K562 (cell line): ENCODE results near the gene ZNF260. TPM values are rescaled to one million over a fixed set of nuclear protein-coding genes. Genes with fewer than 3 reads are reported as not detected.

Source experiments
- CTBP1 ChIP-seq: fragments of 450-650 bp; IDR thresholded peaks from 2 replicates; pipeline ENCODE4 v1.6.1; 2016; ENCODE audit warnings: borderline replicate concordance
- FOXJ2 ChIP-seq: fragments of 200-800 bp; sonication (Bioruptor generic); IDR thresholded peaks from 2 replicates; pipeline ENCODE4 v1.6.1; 2016; ENCODE audit warnings: missing genetic modification characterization, missing compliant biosample characterization
- HLTF ChIP-seq: fragments of 450-650 bp; IDR thresholded peaks from 2 replicates; pipeline ENCODE4 v1.6.1; 2016
- JUND ChIP-seq, 2 experiments: IDR thresholded peaks; 2 replicates in 1 of 2; 3 replicates in 1 of 2; pipeline ENCODE4 v1.6.1; 2011; ENCODE audit warnings: borderline replicate concordance in 2 of 2, low read depth in 2 of 2, low read length in 2 of 2, improper control_type of control experiment in 1 of 2, missing biosample characterization in 1 of 2, missing genetic modification characterization in 1 of 2, missing genetic modification reagents in 1 of 2
- KDM5B ChIP-seq: fragments of 200-600 bp; sonication (generic); IDR thresholded peaks from 2 replicates; pipeline ENCODE4 v1.6.1; 2012; ENCODE audit warnings: low read depth, mild to moderate bottlenecking, moderate library complexity, low read length, control low read depth, inconsistent platforms; ENCODE audit not compliant: insufficient replicate concordance
- MEIS2 ChIP-seq: fragments of 450-650 bp; IDR thresholded peaks from 2 replicates; pipeline ENCODE4 v1.6.1; 2014; ENCODE audit warnings: mild to moderate bottlenecking; ENCODE audit not compliant: partially characterized antibody
- MTA3 ChIP-seq: fragments of 450-650 bp; formaldehyde crosslinking; IDR thresholded peaks from 2 replicates; pipeline ENCODE4 v1.6.1; 2017; ENCODE audit warnings: mild to moderate bottlenecking, borderline replicate concordance
- RBM14 ChIP-seq: fragments of 200-400 bp; formaldehyde crosslinking; IDR thresholded peaks from 2 replicates; pipeline ENCODE4 v1.6.1; 2018; ENCODE audit warnings: low read depth, mild to moderate bottlenecking, low read length, moderate library complexity, borderline replicate concordance; ENCODE audit not compliant: insufficient read depth
- RBM25 ChIP-seq: fragments of 200-400 bp; formaldehyde crosslinking; IDR thresholded peaks from 2 replicates; pipeline ENCODE4 v1.6.1; 2018; ENCODE audit warnings: low read length, low read depth, moderate library complexity; ENCODE audit not compliant: severe bottlenecking
- SMARCA5 ChIP-seq: fragments of 450-650 bp; IDR thresholded peaks from 2 replicates; pipeline ENCODE4 v1.6.1; 2016
- SMARCE1 ChIP-seq: fragments of 450-650 bp; IDR thresholded peaks from 2 replicates; pipeline ENCODE4 v1.7.1; 2016; ENCODE audit warnings: mild to moderate bottlenecking
- YY1 ChIP-seq, 3 experiments: IDR thresholded peaks; 2 replicates each; pipeline ENCODE4 v1.6.1; 2011; ENCODE audit warnings: low read length in 2 of 3, mild to moderate bottlenecking in 2 of 3, moderate library complexity in 2 of 3, borderline replicate concordance in 1 of 3, control low read depth in 1 of 3, low read depth in 1 of 3; ENCODE audit not compliant: insufficient read depth in 3 of 3, insufficient replicate concordance in 2 of 3, control insufficient read depth in 1 of 3, insufficient read length in 1 of 3; ENCODE audit errors: extremely low read depth in 1 of 3
- ZNF140 ChIP-seq: fragments of 250-450 bp; sonication (Bioruptor Pico); IDR thresholded peaks from 2 replicates; pipeline ENCODE4 v1.8.0; 2021; ENCODE audit warnings: moderate library complexity, mild to moderate bottlenecking, inconsistent platforms
- ZNF699 ChIP-seq: fragments of 250-450 bp; sonication (Bioruptor Pico); IDR thresholded peaks from 2 replicates; pipeline ENCODE4 v1.8.0; 2021; ENCODE audit warnings: mild to moderate bottlenecking, moderate library complexity; ENCODE audit not compliant: insufficient replicate concordance
- polyA plus RNA-seq, 8 experiments: library from polyadenylated mRNA; depleted of rRNA in 4 of 8; stranded (reverse) in 5 of 8; unstranded in 3 of 8; fragments of >200 nt; fragmentation: Nextera tagmentation in 2 of 8; fragmentation: Illumina TruSeq in 1 of 8; extraction: Ambion mirVana in 2 of 8; extraction: Trizol in 1 of 8; gene quantifications; 2 replicates each; pipeline versions ENCODE4 v1.2.1 to v1.2.3, GENCODE V29; 2011 to 2014; ENCODE audit warnings: inconsistent platforms in 1 of 8, missing spikeins in 1 of 8
- total RNA-seq, 7 experiments: library from RNA; depleted of rRNA in 6 of 7; stranded (reverse); fragments of >200 nt in 6 of 7; fragmentation: Illumina TruSeq in 2 of 7; extraction: Trizol in 2 of 7; gene quantifications; 2 replicates each; pipeline versions ENCODE4 v1.2.1 to v1.2.3, GENCODE V29; 2011 to 2021; ENCODE audit warnings: low replicate concordance in 1 of 7
- TF ChIP-seq, protein P1 (sequence below): fragments of 200-600 bp; sonication (generic); IDR thresholded peaks from one replicate; pipeline ENCODE4 v1.6.1; 2012; ENCODE audit warnings: mild to moderate bottlenecking, low read depth, low read length, inconsistent platforms

ZNF260 gene
- total and polyA plus RNA-seq, 9 of the 15 experiments (the other 6 are each of a cell fraction or from before 2014, with no cell fraction given) = 2.6 to 16.6 (median 5.8) TPM

DNA sequence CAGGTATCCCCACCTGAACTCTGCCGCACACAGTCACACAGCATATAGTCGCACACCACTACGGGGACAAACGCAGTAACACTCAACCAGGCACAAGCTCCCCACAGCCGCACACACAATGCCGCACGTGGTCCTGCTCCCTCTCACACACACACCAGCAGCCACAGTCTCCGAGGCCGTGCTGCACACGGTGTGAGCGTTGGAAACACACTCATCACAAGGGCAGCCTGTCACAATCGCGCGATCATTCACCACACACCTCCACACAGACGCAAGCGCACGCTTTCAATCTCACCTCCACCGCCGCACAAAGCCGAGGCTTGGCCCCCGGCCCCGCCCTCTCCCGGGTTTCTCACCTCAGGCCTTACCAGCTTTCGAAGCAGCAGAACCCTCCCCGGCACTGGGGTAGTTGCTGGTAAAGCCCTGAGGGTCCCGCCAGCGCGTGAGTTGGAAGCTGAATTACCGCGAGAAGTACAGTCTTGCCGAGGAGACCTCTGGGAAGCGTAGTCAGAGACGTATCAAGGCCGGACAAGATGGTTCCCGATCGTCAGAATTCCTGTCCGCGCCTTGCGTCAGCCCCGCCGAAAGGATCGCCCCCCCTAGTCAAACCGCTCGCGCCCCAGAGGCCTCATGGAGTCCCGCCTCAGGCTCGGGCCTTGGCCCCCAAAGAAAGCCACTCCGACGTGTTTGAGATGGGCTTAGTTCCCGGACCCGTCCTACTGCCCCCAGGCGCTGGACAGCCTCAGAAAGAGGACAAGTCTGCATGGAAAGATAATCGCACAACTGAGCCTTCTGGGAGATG is 38.8 kb downstream of the ZNF260 start, which contains the start of gene ZNF566 (continued):
- TF ChIP-seq YY1 (IDR thresholded peaks at IDR 0.05; ENCODE audit: borderline replicate concordance in 1 of 3, control insufficient read depth in 1 of 3, extremely low read depth in 1 of 3, insufficient read depth in 3 of 3, insufficient read length in 1 of 3, insufficient replicate concordance in 2 of 3, low read depth in 1 of 3, low read length in 2 of 3) (peak in 2 of 3 experiments; percentile 76 to 91), MTA3 (peak; percentile 43; the same call in 1 of the 2 replicates), SMARCA5 (peak; percentile 66; the same call in 1 of the 2 replicates), ZNF140 (CRISPR knock-in tag) (no peak), RBM25 (no peak), FOXJ2 (tag) (0 out of 2 replicates have a peak, but pooled peaks have one; percentile 7), RBM14 (no peak), HLTF (peak; percentile 87; the same call in 1 of the 2 replicates), JUND (IDR thresholded peaks at IDR 0.05; ENCODE audit: borderline replicate concordance, low read depth, low read length) (peak; percentile 42; the same call in 1 of the 2 replicates), JUND (tag; IDR thresholded peaks at IDR 0.05; ENCODE audit: borderline replicate concordance, low read depth, low read length) (peak; percentile 45; the same call in 1 of the 3 replicates), MEIS2 (peak; percentile 10), SMARCE1 (peak; percentile 55), ZNF699 (CRISPR knock-in tag) (no peak), KDM5B (peak; percentile 74), CTBP1 (peak; percentile 59; the same call in 1 of the 2 replicates)
- TF ChIP-seq, protein P1, sequence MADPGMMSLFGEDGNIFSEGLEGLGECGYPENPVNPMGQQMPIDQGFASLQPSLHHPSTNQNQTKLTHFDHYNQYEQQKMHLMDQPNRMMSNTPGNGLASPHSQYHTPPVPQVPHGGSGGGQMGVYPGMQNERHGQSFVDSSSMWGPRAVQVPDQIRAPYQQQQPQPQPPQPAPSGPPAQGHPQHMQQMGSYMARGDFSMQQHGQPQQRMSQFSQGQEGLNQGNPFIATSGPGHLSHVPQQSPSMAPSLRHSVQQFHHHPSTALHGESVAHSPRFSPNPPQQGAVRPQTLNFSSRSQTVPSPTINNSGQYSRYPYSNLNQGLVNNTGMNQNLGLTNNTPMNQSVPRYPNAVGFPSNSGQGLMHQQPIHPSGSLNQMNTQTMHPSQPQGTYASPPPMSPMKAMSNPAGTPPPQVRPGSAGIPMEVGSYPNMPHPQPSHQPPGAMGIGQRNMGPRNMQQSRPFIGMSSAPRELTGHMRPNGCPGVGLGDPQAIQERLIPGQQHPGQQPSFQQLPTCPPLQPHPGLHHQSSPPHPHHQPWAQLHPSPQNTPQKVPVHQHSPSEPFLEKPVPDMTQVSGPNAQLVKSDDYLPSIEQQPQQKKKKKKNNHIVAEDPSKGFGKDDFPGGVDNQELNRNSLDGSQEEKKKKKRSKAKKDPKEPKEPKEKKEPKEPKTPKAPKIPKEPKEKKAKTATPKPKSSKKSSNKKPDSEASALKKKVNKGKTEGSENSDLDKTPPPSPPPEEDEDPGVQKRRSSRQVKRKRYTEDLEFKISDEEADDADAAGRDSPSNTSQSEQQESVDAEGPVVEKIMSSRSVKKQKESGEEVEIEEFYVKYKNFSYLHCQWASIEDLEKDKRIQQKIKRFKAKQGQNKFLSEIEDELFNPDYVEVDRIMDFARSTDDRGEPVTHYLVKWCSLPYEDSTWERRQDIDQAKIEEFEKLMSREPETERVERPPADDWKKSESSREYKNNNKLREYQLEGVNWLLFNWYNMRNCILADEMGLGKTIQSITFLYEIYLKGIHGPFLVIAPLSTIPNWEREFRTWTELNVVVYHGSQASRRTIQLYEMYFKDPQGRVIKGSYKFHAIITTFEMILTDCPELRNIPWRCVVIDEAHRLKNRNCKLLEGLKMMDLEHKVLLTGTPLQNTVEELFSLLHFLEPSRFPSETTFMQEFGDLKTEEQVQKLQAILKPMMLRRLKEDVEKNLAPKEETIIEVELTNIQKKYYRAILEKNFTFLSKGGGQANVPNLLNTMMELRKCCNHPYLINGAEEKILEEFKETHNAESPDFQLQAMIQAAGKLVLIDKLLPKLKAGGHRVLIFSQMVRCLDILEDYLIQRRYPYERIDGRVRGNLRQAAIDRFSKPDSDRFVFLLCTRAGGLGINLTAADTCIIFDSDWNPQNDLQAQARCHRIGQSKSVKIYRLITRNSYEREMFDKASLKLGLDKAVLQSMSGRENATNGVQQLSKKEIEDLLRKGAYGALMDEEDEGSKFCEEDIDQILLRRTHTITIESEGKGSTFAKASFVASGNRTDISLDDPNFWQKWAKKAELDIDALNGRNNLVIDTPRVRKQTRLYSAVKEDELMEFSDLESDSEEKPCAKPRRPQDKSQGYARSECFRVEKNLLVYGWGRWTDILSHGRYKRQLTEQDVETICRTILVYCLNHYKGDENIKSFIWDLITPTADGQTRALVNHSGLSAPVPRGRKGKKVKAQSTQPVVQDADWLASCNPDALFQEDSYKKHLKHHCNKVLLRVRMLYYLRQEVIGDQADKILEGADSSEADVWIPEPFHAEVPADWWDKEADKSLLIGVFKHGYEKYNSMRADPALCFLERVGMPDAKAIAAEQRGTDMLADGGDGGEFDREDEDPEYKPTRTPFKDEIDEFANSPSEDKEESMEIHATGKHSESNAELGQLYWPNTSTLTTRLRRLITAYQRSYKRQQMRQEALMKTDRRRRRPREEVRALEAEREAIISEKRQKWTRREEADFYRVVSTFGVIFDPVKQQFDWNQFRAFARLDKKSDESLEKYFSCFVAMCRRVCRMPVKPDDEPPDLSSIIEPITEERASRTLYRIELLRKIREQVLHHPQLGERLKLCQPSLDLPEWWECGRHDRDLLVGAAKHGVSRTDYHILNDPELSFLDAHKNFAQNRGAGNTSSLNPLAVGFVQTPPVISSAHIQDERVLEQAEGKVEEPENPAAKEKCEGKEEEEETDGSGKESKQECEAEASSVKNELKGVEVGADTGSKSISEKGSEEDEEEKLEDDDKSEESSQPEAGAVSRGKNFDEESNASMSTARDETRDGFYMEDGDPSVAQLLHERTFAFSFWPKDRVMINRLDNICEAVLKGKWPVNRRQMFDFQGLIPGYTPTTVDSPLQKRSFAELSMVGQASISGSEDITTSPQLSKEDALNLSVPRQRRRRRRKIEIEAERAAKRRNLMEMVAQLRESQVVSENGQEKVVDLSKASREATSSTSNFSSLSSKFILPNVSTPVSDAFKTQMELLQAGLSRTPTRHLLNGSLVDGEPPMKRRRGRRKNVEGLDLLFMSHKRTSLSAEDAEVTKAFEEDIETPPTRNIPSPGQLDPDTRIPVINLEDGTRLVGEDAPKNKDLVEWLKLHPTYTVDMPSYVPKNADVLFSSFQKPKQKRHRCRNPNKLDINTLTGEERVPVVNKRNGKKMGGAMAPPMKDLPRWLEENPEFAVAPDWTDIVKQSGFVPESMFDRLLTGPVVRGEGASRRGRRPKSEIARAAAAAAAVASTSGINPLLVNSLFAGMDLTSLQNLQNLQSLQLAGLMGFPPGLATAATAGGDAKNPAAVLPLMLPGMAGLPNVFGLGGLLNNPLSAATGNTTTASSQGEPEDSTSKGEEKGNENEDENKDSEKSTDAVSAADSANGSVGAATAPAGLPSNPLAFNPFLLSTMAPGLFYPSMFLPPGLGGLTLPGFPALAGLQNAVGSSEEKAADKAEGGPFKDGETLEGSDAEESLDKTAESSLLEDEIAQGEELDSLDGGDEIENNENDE = no peak
